ENCODE measurements around the gene RALBP1. TPM values are rescaled to one million over a fixed set of nuclear protein-coding genes. Genes with fewer than 3 reads are reported as not detected.

RALBP1 gene
- total RNA-seq, 4 donors from 2014 or later, result 103 to 164 (median 115) TPM

GRCh38 chr18:9526458-9526857 lies 51.1 kb downstream of the RALBP1 start:
- H3K4me1 ChIP-seq, result peaks cover 0 to 11% (median 0%) of the 10 kb centered on the region in 4 donors
- H3K9me3 ChIP-seq, result no peaks in the 10 kb centered on the region
- no peaks in the 10 kb centered on the region for H3K27me3 ChIP-seq
- peaks cover 15 to 74% (median 42%) of the 10 kb centered on the region in 4 donors for H3K36me3 ChIP-seq
- no peak overlapping the region for H3K27ac ChIP-seq (replicated peaks in 1 of 4)
- H3K4me3 ChIP-seq, result no peak overlapping the region
- no peak for TF ChIP-seq POLR2AphosphoS5 (IDR thresholded peaks at IDR 0.05)
- no peak for TF ChIP-seq EP300 (IDR thresholded peaks at IDR 0.05)
- TF ChIP-seq POLR2A (IDR thresholded peaks at IDR 0.05; ENCODE audit: low read depth), result no peak
- no peak for TF ChIP-seq CTCF (IDR thresholded peaks at IDR 0.05)
- intact Hi-C loops (cut with DNase I), result no loop called here
- DNase-seq (ENCODE audit: extremely low spot score), result no peak

- Histone ChIP-seq H3K27me3 (no peaks in the 10 kb centered on the region), H3K36me3 (peaks cover 24 to 77% (median 62%) of the 10 kb centered on the region in 4 donors), H3K4me1 (peaks cover 0 to 10% (median 7%) of the 10 kb centered on the region in 4 donors), H3K4me3 (no peak overlapping the region), H3K27ac (replicated peaks in 1 of 4) (no peak overlapping the region), H3K9me3 (no peaks in the 10 kb centered on the region)
- WGBS, result 97% methylated on average over 6 of the region's 6 CpGs
- TF ChIP-seq EP300 (IDR thresholded peaks at IDR 0.05) (no peak), CTCF (IDR thresholded peaks at IDR 0.05) (no peak), POLR2A (IDR thresholded peaks at IDR 0.05; ENCODE audit: low read depth) (no peak), POLR2AphosphoS5 (IDR thresholded peaks at IDR 0.05) (no peak)
- DNase-seq (ENCODE audit: extremely low spot score), result no peak
- intact Hi-C loops (cut with DNase I), result no loop called here
These were observed 55.1 kb downstream of the RALBP1 start for GRCh38 chr18:9530226-9531009.

GRCh38 chr18:9531791-9532410 lies 56.6 kb downstream of the RALBP1 start:
- Histone ChIP-seq H3K36me3 (peaks cover 27 to 83% (median 74%) of the 10 kb centered on the region in 4 donors), H3K27me3 (no peaks in the 10 kb centered on the region), H3K4me1 (peaks cover 0 to 22% (median 16%) of the 10 kb centered on the region in 4 donors), H3K27ac (replicated peaks in 1 of 4) (no peak overlapping the region), H3K9me3 (no peaks in the 10 kb centered on the region), H3K4me3 (no peak overlapping the region)
- DNase-seq (ENCODE audit: extremely low spot score), result peak; percentile 31
- no peak for TF ChIP-seq POLR2A (IDR thresholded peaks at IDR 0.05; ENCODE audit: low read depth)
- TF ChIP-seq CTCF (IDR thresholded peaks at IDR 0.05), result no peak
- no peak for TF ChIP-seq POLR2AphosphoS5 (IDR thresholded peaks at IDR 0.05)
- TF ChIP-seq EP300 (IDR thresholded peaks at IDR 0.05), result no peak
- WGBS, result 97% methylated on average over 7 of the region's 7 CpGs
- intact Hi-C loops (cut with DNase I), result no loop called here

- 91% methylated on average over 11 of the region's 11 CpGs for WGBS
- no peaks in the 10 kb centered on the region for H3K27me3 ChIP-seq
- DNase-seq (ENCODE audit: extremely low spot score), result no peak
- intact Hi-C loops (cut with DNase I), result no loop called here
- H3K9me3 ChIP-seq, result no peaks in the 10 kb centered on the region
- H3K4me3 ChIP-seq, result no peak overlapping the region
- H3K36me3 ChIP-seq, result peaks cover 27 to 93% (median 80%) of the 10 kb centered on the region in 4 donors
- TF ChIP-seq POLR2AphosphoS5 (IDR thresholded peaks at IDR 0.05) (no peak), CTCF (IDR thresholded peaks at IDR 0.05) (no peak), POLR2A (IDR thresholded peaks at IDR 0.05; ENCODE audit: low read depth) (no peak)
- H3K27ac ChIP-seq (replicated peaks in 1 of 4), result peak overlapping the region; percentile 69 to 82 (median 77)
- H3K4me1 ChIP-seq, result peaks cover 0 to 26% (median 17%) of the 10 kb centered on the region in 4 donors
These were observed 59.5 kb downstream of the RALBP1 start for GRCh38 chr18:9534844-9535243.

All from esophagus muscularis mucosa (tissue), 4 donors.